Thoracic aorta (tissue), 2 donors: ENCODE results near the gene BICC1. TPM values are rescaled to one million over a fixed set of nuclear protein-coding genes. Genes with fewer than 3 reads are reported as not detected.

ENCODE experiments used
- ATAC-seq: fragments of 150-250 bp; one replicate; pipeline ENCODE4 v1.8.0; 2017; ENCODE audit warnings: low read depth; ENCODE audit not compliant: insufficient number of reproducible peaks, low FRiP score
- DNase-seq: peaks from one replicate; pipeline ENCODE4 v3.0.0-alpha.2; 2020; ENCODE audit warnings: low spot score
- H3K27ac ChIP-seq, 2 donors: fragments of 200-600 bp; sonication (generic); 1 replicate in 1 of 2; 2 replicates in 1 of 2; pipeline ENCODE4 v1.5.1; 2016; ENCODE audit warnings: mild to moderate bottlenecking in 2 of 2, moderate library complexity in 2 of 2
- H3K27me3 ChIP-seq: fragments of 200-600 bp; sonication (generic); replicated peaks from 2 replicates; pipeline ENCODE4 v1.6.0; 2016; ENCODE audit warnings: mild to moderate bottlenecking; ENCODE audit not compliant: insufficient read depth
- H3K36me3 ChIP-seq: fragments of 200-600 bp; sonication (generic); one replicate; pipeline ENCODE4 v1.5.1; 2016
- H3K4me1 ChIP-seq, 2 donors: fragments of 200-600 bp; sonication (generic); 1 replicate in 1 of 2; 2 replicates in 1 of 2; pipeline versions ENCODE4 v1.5.1 to v1.6.0; 2016; ENCODE audit warnings: low read depth in 2 of 2, mild to moderate bottlenecking in 1 of 2; ENCODE audit not compliant: control insufficient read depth in 1 of 2
- H3K4me3 ChIP-seq: fragments of 200-600 bp; sonication (generic); 2 replicates; pipeline ENCODE4 v1.5.1; 2016; ENCODE audit warnings: mild to moderate bottlenecking
- H3K9me3 ChIP-seq: fragments of 200-600 bp; sonication (generic); 2 replicates; pipeline ENCODE4 v1.5.1; 2016
- total RNA-seq, 2 donors: library from RNA; depleted of rRNA; stranded (reverse); fragments of >200 nt; gene quantifications; one replicate each; pipeline versions ENCODE4 v1.1.0 to v1.2.3, GENCODE V29; 2016
- TF ChIP-seq, protein P1 (sequence below): fragments of 200-600 bp; sonication (generic); IDR thresholded peaks from one replicate; pipeline ENCODE4 v1.5.1; 2019; ENCODE audit warnings: antibody characterized with exemption

The BICC1 gene
- total RNA-seq, 2 donors from 2014 or later: 20.4 to 28.1 TPM

DNA sequence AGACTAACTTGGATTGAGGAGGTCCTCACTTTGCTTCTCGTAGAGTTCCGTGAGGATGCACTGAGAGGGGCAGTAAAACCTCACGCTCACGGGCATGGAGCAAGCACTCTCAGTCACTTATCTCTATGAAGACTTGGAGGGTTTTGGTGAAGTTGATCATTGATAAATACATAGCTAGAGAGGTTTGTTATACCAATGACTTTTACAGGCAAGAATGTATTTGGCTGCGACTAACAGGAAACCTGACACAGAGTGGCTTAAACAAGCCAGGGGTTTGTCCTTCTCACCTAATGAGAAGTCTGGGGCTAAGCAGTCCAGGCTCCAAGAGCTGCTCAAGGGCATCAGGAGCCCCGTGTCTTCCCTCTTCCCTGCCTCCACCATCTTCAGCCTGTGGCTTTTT, 6.1 kb downstream of the BICC1 start:
- Histone ChIP-seq H3K36me3 (no peaks in the 10 kb centered on the region), H3K4me1 (peaks cover 2 to 4% of the 10 kb centered on the region in 2 donors), H3K27me3 (no peaks in the 10 kb centered on the region), H3K27ac (no peak overlapping the region), H3K4me3 (no peak overlapping the region), H3K9me3 (no peaks in the 10 kb centered on the region)
- ATAC-seq: no peak
- TF ChIP-seq, protein P1, sequence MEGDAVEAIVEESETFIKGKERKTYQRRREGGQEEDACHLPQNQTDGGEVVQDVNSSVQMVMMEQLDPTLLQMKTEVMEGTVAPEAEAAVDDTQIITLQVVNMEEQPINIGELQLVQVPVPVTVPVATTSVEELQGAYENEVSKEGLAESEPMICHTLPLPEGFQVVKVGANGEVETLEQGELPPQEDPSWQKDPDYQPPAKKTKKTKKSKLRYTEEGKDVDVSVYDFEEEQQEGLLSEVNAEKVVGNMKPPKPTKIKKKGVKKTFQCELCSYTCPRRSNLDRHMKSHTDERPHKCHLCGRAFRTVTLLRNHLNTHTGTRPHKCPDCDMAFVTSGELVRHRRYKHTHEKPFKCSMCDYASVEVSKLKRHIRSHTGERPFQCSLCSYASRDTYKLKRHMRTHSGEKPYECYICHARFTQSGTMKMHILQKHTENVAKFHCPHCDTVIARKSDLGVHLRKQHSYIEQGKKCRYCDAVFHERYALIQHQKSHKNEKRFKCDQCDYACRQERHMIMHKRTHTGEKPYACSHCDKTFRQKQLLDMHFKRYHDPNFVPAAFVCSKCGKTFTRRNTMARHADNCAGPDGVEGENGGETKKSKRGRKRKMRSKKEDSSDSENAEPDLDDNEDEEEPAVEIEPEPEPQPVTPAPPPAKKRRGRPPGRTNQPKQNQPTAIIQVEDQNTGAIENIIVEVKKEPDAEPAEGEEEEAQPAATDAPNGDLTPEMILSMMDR: no peak
- DNase-seq: no peak

DNA sequence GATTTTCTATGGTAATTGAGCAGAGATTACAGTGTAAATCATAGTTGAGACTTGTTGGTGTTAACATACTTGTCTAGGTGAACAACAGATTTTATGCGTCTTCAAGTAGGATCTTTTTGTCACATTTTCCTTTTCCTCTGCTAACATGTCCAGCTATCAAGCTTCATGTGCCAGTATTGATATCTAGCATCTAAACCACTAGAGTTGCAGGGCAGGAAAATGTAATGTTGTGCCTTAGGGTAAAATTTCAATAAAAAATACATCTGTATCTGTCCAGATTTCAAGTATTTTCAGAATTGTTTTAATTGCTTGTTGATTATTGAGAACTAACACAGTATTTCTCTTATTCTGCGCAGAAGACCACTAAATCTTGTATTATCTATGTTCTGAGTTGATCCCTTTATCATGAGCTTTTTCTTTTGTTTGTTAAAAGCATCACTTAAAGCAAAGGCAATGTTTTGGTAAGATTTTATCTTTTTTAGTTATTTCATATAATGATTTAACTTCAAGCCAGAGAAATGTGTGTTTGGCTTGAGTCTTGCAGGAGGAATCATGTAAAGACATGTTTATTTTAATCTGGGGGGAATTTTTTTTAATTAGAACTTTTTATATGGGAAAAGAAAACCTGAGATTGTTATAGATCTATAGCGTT, 16.5 kb downstream of the BICC1 start:
- Histone ChIP-seq H3K9me3 (no peaks in the 10 kb centered on the region), H3K4me3 (no peak overlapping the region), H3K4me1 (peaks cover 0 to 12% of the 10 kb centered on the region in 2 donors), H3K27ac (no peak overlapping the region), H3K27me3 (no peaks in the 10 kb centered on the region), H3K36me3 (no peaks in the 10 kb centered on the region)
- TF ChIP-seq, protein P1: no peak
- DNase-seq (no peak), ATAC-seq (no peak)

DNA sequence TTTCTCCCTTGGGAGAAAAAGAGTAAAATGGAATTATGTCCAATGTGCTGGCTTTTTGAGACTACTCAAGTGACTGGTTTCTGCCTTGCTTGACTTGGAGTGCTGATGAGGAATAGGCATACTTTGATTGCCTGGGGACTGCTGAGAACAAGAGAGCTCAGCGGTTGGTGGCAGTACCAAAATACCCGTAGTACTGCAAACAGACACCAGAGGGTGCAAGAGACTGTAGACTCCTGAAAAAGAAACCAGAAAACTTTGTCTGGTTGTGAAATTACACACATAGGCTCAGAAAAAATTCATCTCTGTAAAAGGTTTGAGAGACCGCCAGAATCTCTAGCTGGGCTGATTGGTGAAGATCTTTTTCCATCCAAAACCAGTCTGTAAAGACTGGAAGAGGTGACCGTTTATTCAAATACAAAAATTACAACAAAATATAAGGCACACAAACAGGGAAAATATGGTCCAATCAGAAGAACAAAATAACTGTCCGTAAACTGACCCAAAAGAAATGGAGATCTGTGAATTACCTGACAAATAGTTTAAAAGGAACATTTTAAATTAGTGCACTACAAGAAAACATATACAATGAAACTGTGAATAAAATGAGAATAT, 18.5 kb downstream of the BICC1 start:
- DNase-seq: no peak
- H3K27me3 ChIP-seq: no peaks in the 10 kb centered on the region
- no peak overlapping the region for H3K4me3 ChIP-seq
- H3K27ac ChIP-seq: no peak overlapping the region
- H3K9me3 ChIP-seq: no peaks in the 10 kb centered on the region
- TF ChIP-seq, protein P1: peak; percentile 61
- peaks cover 0 to 12% of the 10 kb centered on the region in 2 donors for H3K4me1 ChIP-seq
- no peaks in the 10 kb centered on the region for H3K36me3 ChIP-seq
- no peak for ATAC-seq

DNA sequence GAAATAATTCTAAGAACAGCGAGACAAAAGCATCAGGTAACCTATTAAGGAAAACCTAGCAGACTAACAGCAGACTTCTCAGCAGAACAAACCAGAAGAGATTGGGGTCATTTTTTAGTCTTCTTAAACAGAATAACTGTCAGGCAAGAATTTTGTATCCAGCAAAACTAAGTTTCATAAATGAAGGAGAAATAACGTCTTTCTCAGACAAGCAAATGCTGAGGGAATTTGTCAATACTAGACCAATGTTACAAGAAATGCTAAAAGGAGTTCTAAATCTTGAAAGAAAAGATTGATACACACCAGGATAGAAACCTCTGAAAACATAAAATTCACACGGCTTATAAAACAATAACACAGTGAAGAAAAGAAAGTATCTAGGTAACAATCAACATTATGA, 22.6 kb downstream of the BICC1 start:
- Histone ChIP-seq H3K36me3 (no peaks in the 10 kb centered on the region), H3K4me3 (no peak overlapping the region)

DNA sequence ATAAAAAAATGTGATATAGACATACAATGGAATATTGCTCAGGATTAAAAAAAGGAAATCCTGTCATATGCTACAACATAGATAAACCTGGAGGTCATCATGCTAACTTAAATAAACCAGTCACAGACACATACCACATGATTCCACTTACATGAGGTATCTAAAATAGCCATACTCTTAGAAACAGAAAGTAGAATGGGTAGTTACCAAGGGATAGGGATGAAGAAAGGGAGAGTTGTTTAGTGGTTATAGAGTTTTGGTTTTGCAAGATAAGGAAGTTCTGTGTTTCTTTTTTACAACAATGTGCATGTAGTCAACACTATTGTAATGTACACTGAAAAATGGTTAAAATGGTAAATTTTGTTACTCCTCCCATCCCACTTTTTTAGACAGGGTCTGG, 30.5 kb downstream of the BICC1 start:
- peaks cover 3 to 20% of the 10 kb centered on the region in 2 donors for H3K4me1 ChIP-seq
- DNase-seq (no peak), ATAC-seq (no peak)
- no peak overlapping the region for H3K27ac ChIP-seq
- no peaks in the 10 kb centered on the region for H3K27me3 ChIP-seq
- H3K36me3 ChIP-seq: no peaks in the 10 kb centered on the region
- no peaks in the 10 kb centered on the region for H3K9me3 ChIP-seq
- no peak overlapping the region for H3K4me3 ChIP-seq
- TF ChIP-seq, protein P1: no peak

More for the DNA sequence above, 22.6 kb downstream of the BICC1 start:
- no peak for DNase-seq
- H3K9me3 ChIP-seq: no peaks in the 10 kb centered on the region
- no peak for ATAC-seq
- no peak overlapping the region for H3K27ac ChIP-seq
- no peaks in the 10 kb centered on the region for H3K27me3 ChIP-seq
- H3K4me1 ChIP-seq: no peaks in the 10 kb centered on the region
- TF ChIP-seq, protein P1: no peak
